ENCODE results near the gene DLG5.
A peak's percentile ranks its signal among the peaks of the same experiment; 100 is the strongest.

DNA sequence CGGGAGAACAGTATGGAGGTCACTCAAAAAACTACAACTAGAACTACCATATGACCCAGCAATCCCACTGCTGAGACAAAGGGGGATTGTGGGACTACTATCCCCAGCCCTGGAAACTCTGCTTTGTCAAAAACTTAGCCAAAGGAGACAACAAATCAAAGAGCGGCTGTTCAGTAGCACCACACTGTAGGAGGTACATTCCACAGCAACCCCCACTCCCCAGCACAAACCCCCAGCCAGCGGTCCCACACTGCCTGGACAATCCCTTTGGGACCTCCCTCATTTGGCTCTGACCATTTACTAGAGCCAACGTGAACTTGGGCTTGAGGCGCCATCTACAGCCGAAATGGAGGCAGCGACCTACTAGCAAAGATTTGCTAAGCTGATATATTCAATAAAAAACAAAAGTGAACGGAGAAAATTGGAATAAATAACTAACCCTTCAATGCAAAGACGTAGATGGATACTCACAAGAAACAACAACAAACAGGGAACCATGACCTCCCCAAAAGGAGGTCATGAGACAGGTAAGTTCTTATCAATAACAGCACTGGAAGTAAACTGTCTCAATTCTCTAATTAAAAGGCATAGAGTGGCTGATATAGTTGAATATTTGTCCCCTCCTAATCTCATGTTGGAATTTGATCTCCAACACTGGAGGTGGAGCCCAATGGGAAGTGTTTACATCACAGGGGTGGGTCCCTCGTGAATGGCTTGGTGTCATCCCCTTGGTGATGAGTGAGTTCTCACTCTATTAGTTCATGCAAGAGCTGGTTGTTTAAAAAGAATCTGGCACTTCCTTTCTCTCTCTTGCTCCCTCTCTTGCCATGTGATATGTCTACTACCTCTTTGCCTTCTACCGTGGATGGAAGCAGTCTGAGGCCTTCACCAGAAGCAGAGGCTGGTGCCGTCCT, 170.0 kb downstream of the DLG5 start:
- TF ChIP-seq, protein P1, sequence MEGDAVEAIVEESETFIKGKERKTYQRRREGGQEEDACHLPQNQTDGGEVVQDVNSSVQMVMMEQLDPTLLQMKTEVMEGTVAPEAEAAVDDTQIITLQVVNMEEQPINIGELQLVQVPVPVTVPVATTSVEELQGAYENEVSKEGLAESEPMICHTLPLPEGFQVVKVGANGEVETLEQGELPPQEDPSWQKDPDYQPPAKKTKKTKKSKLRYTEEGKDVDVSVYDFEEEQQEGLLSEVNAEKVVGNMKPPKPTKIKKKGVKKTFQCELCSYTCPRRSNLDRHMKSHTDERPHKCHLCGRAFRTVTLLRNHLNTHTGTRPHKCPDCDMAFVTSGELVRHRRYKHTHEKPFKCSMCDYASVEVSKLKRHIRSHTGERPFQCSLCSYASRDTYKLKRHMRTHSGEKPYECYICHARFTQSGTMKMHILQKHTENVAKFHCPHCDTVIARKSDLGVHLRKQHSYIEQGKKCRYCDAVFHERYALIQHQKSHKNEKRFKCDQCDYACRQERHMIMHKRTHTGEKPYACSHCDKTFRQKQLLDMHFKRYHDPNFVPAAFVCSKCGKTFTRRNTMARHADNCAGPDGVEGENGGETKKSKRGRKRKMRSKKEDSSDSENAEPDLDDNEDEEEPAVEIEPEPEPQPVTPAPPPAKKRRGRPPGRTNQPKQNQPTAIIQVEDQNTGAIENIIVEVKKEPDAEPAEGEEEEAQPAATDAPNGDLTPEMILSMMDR (IDR thresholded peaks at IDR 0.05): peak; percentile 34 to 61 (median 50)
- no peak for TF ChIP-seq POLR2A (IDR thresholded peaks at IDR 0.05)
